Thymus (tissue), 11 donors: ENCODE results near the gene ZNF83. TPM values are rescaled to one million over a fixed set of nuclear protein-coding genes. Genes with fewer than 3 reads are reported as not detected.
"Not testable (repeated sequence)": the region's sequence is repeated elsewhere in the genome, so short reads cannot be mapped to it uniquely, and the experiment has no call there.

Experiments used
- DNase-seq, 9 donors: peaks; one replicate each; pipeline ENCODE4 v3.0.0-alpha.2; 2013; ENCODE audit warnings: low spot score in 9 of 9, low read depth in 6 of 9, missing footprints in 1 of 9
- H3K27ac ChIP-seq, 2 donors: one replicate each; pipeline ENCODE4 v1.5.1; 2013; ENCODE audit warnings: control low read depth in 1 of 2, low read depth in 1 of 2, low read length in 1 of 2, mild to moderate bottlenecking in 1 of 2, moderate library complexity in 1 of 2
- H3K27me3 ChIP-seq, 2 donors: one replicate each; pipeline ENCODE4 v1.5.1; 2013; ENCODE audit warnings: low read length in 1 of 2; ENCODE audit not compliant: control insufficient read depth in 2 of 2, insufficient read depth in 1 of 2
- H3K36me3 ChIP-seq, 2 donors: one replicate each; pipeline ENCODE4 v1.5.1; 2013; ENCODE audit warnings: low read length in 1 of 2, mild to moderate bottlenecking in 1 of 2, moderate library complexity in 1 of 2; ENCODE audit not compliant: control insufficient read depth in 2 of 2, insufficient read depth in 2 of 2
- H3K4me1 ChIP-seq, 2 donors: one replicate each; pipeline ENCODE4 v1.5.1; 2013; ENCODE audit warnings: low read length in 2 of 2; ENCODE audit not compliant: control insufficient read depth in 2 of 2, insufficient read depth in 2 of 2
- H3K4me3 ChIP-seq, 2 donors: one replicate each; pipeline ENCODE4 v1.5.1; 2013; ENCODE audit warnings: low read length in 2 of 2, control low read depth in 1 of 2, mild to moderate bottlenecking in 1 of 2
- H3K9me3 ChIP-seq, 2 donors: one replicate each; pipeline ENCODE4 v1.5.1; 2013; ENCODE audit warnings: low read length in 1 of 2, mild to moderate bottlenecking in 1 of 2; ENCODE audit not compliant: control insufficient read depth in 2 of 2, insufficient read depth in 1 of 2
- WGBS: extraction: QIAGEN DNeasy Blood & Tissue Kit; methylation state at CpG from one replicate; pipeline ENCODE4 v1.1.7; 2013; 5-methylcytosine and 5-hydroxymethylcytosine counted together
- polyA plus RNA-seq: library from polyadenylated mRNA; stranded (reverse); fragments of 200-250 nt; gene quantifications from one replicate; pipeline ENCODE4 v1.2.3, GENCODE V29; 2013
- total RNA-seq: library from RNA; stranded (reverse); fragments of 120-200 nt; gene quantifications from one replicate; pipeline ENCODE4 v1.2.4, GENCODE V29; 2013
- donor health status: healthy.

ZNF83 gene
- total and polyA plus RNA-seq, 2 donors: 29.6 to 150 TPM

GRCh38 chr19:52600639-52601024, 37.5 kb downstream of the ZNF83 start:
- peaks cover 3 to 20% of the 10 kb centered on the region in 2 donors for H3K9me3 ChIP-seq
- peak overlapping the region in 1 of 2 donors; percentile 31 for H3K27ac ChIP-seq
- DNase-seq: peak in 4 of 9 donors; percentile 7 to 21 (median 14)
- 1% methylated on average over 15 of the region's 15 CpGs for WGBS
- peaks cover 10% of the 10 kb centered on the region in 2 donors for H3K36me3 ChIP-seq
- H3K4me1 ChIP-seq: peaks cover 8 to 16% of the 10 kb centered on the region in 2 donors
- peak overlapping the region; percentile 62 to 69 for H3K4me3 ChIP-seq
- H3K27me3 ChIP-seq: no peaks in the 10 kb centered on the region

DNA sequence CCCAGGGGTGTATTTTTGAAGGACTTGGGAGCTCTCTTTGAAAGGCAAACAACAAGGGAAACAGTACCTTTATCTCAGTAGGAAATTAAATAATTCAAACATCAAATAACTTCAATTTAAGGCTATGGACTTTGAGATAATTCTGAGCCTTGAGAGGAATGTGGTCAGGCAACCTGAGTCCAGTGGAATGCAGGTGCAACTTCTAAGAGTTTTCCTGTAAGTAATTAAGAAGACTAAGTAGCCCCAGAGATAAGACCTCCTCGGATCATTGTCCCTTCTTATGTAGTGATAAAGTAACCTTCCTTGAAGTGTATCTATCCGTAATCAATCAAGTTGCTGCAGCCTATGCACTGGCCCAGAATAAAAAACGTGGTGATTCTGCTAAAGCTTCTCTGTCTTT, 38.9 kb downstream of the ZNF83 start:
- DNase-seq: no peak
- H3K27ac ChIP-seq: no peak overlapping the region
- H3K9me3 ChIP-seq: peaks cover 3 to 6% of the 10 kb centered on the region in 2 donors
- no peak overlapping the region for H3K4me3 ChIP-seq
- H3K36me3 ChIP-seq: peaks cover 6 to 10% of the 10 kb centered on the region in 2 donors
- no peaks in the 10 kb centered on the region for H3K27me3 ChIP-seq
- H3K4me1 ChIP-seq: peaks cover 8 to 16% of the 10 kb centered on the region in 2 donors
- WGBS: 96% methylated on average over 3 of the region's 3 CpGs

DNA sequence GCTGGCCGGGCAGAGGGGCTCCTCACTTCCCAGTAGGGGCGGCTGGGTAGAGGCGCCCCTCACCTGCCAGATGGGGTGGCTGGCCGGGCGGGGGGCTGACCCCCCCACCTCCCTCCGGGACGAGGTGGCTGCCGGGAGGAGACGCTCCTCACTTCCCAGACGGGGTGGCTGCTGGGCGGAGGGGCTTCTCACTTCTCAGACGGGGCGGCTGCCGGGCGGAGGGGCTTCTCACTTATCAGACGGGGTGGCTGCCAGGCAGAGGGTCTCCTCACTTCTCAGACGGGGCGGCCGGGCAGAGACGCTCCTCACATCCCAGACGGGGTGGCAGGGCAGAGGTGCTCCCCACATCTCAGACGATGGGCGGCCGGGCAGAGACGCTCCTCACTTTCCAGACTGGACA, 44.7 kb downstream of the ZNF83 start:
- not testable (repeated sequence) for DNase-seq, H3K27me3 ChIP-seq, H3K27ac ChIP-seq, H3K4me3 ChIP-seq, H3K4me1 ChIP-seq, H3K9me3 ChIP-seq
- 99% methylated on average over 25 of the region's 25 CpGs for WGBS
- peaks cover 24 to 33% of the 10 kb centered on the region in 2 donors for H3K36me3 ChIP-seq

- no peak overlapping the region for H3K4me3 ChIP-seq
- H3K27ac ChIP-seq: no peak overlapping the region
- 98% methylated on average over 3 of the region's 3 CpGs for WGBS
- H3K27me3 ChIP-seq: no peaks in the 10 kb centered on the region
- DNase-seq: no peak
- H3K4me1 ChIP-seq: no peaks in the 10 kb centered on the region
- peaks cover 24 to 37% of the 10 kb centered on the region in 2 donors for H3K36me3 ChIP-seq
- peaks cover under 1 to 3% of the 10 kb centered on the region in 2 donors for H3K9me3 ChIP-seq
Measured at GRCh38 chr19:52592301-52592700, 45.9 kb downstream of the ZNF83 start.

DNA sequence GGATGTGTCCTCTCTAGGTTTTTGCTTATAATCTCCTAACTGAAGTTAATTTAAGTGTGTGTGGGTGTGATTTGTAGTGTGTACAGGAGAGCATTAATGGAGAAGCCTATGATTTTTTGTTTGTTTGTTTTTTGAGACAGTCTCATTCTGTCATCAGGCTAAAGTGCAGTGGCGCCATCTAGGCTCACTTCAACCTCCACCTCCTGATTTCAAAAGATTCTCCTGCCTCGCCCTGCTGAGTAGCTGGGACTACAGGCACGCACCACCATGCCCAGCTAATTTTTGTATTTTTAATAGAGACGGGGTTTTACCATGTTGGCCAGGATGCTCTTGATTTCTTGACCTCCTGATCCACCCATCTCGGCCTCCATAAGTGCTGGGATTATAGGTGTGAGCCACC, 47.4 kb downstream of the ZNF83 start:
- H3K27me3 ChIP-seq: no peaks in the 10 kb centered on the region
- DNase-seq: no peak
- peaks cover 4 to 7% of the 10 kb centered on the region in 2 donors for H3K9me3 ChIP-seq
- H3K4me1 ChIP-seq: no peaks in the 10 kb centered on the region
- no peak overlapping the region for H3K27ac ChIP-seq
- H3K36me3 ChIP-seq: peaks cover 18 to 45% of the 10 kb centered on the region in 2 donors
- no peak overlapping the region for H3K4me3 ChIP-seq
- WGBS: over 99% methylated on average over 5 of the region's 5 CpGs

GRCh38 chr19:52585604-52586003, 52.6 kb downstream of the ZNF83 start:
- peaks cover 14 to 25% of the 10 kb centered on the region in 2 donors for H3K9me3 ChIP-seq
- peaks cover 32 to 65% of the 10 kb centered on the region in 2 donors for H3K36me3 ChIP-seq
- no peaks in the 10 kb centered on the region for H3K4me1 ChIP-seq
- DNase-seq: no peak
- no peaks in the 10 kb centered on the region for H3K27me3 ChIP-seq
- H3K4me3 ChIP-seq: no peak overlapping the region
- 98% methylated on average over 6 of the region's 6 CpGs for WGBS
- H3K27ac ChIP-seq: no peak overlapping the region

GRCh38 chr19:52584736-52585440, 53.3 kb downstream of the ZNF83 start:
- H3K27ac ChIP-seq: no peak overlapping the region
- no peaks in the 10 kb centered on the region for H3K4me1 ChIP-seq
- 90% methylated on average over 39 of the region's 39 CpGs for WGBS
- peaks cover 35 to 68% of the 10 kb centered on the region in 2 donors for H3K36me3 ChIP-seq
- H3K4me3 ChIP-seq: no peak overlapping the region
- H3K27me3 ChIP-seq: no peaks in the 10 kb centered on the region
- DNase-seq: no peak
- peaks cover 14 to 25% of the 10 kb centered on the region in 2 donors for H3K9me3 ChIP-seq

GRCh38 chr19:52570000-52570861, 67.9 kb downstream of the ZNF83 start, which contains the start of gene ZNF701:
ZNF701 (plus strand) TSS chr19:52570287; CDS start chr19:52574148, 3,861 bp downstream.
- under 1% methylated on average over 57 of the region's 57 CpGs for WGBS
- Histone ChIP-seq H3K36me3 (peaks cover 20 to 26% of the 10 kb centered on the region in 2 donors), H3K27ac (peak within 1 kb of the TSS; percentile 93 to 97), H3K4me3 (peak within 1 kb of the TSS; percentile 72 to 90), H3K9me3 (peaks cover 2 to 16% of the 10 kb centered on the region in 2 donors), H3K4me1 (peaks cover 3 to 6% of the 10 kb centered on the region in 2 donors), H3K27me3 (no peaks in the 10 kb centered on the region)
- peak; percentile 86 to 96 (median 88) for DNase-seq

- DNase-seq: peak in 1 of 9 donors; percentile 9
- 26% methylated on average over 13 of the region's 13 CpGs for WGBS
- H3K36me3 ChIP-seq: peaks cover 19 to 27% of the 10 kb centered on the region in 2 donors
- H3K27me3 ChIP-seq, H3K4me1 ChIP-seq: not testable (repeated sequence)
- peaks cover 2 to 21% of the 10 kb centered on the region in 2 donors for H3K9me3 ChIP-seq
- H3K4me3 ChIP-seq: peak overlapping the region; percentile 72 to 90
- H3K27ac ChIP-seq: peak overlapping the region in 1 of 2 donors; percentile 57
Measured at GRCh38 chr19:52569638-52569999, 68.5 kb downstream of the ZNF83 start.
